ENCODE data around the gene GOLGA5. TPM values are rescaled to one million over a fixed set of nuclear protein-coding genes. Genes with fewer than 3 reads are reported as not detected.
A peak's percentile ranks its signal among the peaks of the same experiment; 100 is the strongest.

The GOLGA5 gene
- total and polyA plus RNA-seq, 11 donors, result 18.1 to 25.9 (median 22.9) TPM

- DNase-seq (no peak), ATAC-seq (peak; percentile 41 to 87 (median 80))
- intact Hi-C loops (cut with DNase I), result no loop called here
- Histone ChIP-seq H3K36me3 (peaks cover 0 to 21% (median 10%) of the 10 kb centered on the region in 9 donors), H3K9me3 (peaks cover 0 to 6% (median 0%) of the 10 kb centered on the region in 12 donors), H3K4me1 (peaks cover 0 to 20% (median 1%) of the 10 kb centered on the region in 12 donors), H3K27ac (peak overlapping the region in 1 of 12 donors; percentile 48), H3K4me3 (no peak overlapping the region), H3K27me3 (no peaks in the 10 kb centered on the region)
- TF ChIP-seq POLR2A (IDR thresholded peaks at IDR 0.05), result no peak
- no peak for TF ChIP-seq CTCF (IDR thresholded peaks at IDR 0.05)
- 48 to 59% (median 54%) methylated on average over 2 of the region's 2 CpGs for WGBS, 4 donors
Observed at GRCh38 chr14:92846162-92846897, 52.2 kb downstream of the GOLGA5 start.

- no peak overlapping the region for H3K27ac ChIP-seq
- intact Hi-C loops (cut with DNase I), result no loop called here
- 62 to 78% (median 70%) methylated on average over 6 of the region's 6 CpGs for WGBS, 4 donors
- H3K27me3 ChIP-seq, result no peaks in the 10 kb centered on the region
- H3K36me3 ChIP-seq, result peaks cover 0 to 11% (median 1%) of the 10 kb centered on the region in 9 donors
- no peak overlapping the region for H3K4me3 ChIP-seq
- peaks cover 0 to 6% (median 0%) of the 10 kb centered on the region in 12 donors for H3K9me3 ChIP-seq
- no peak for DNase-seq
- H3K4me1 ChIP-seq, result peaks cover 0 to 20% (median 1%) of the 10 kb centered on the region in 12 donors
- no peak for TF ChIP-seq POLR2A (IDR thresholded peaks at IDR 0.05)
- no peak for TF ChIP-seq CTCF (IDR thresholded peaks at IDR 0.05)
- no peak for ATAC-seq
Observed at GRCh38 chr14:92847278-92847677, 53.2 kb downstream of the GOLGA5 start.

GRCh38 chr14:92847749-92848148 is 53.6 kb downstream of the GOLGA5 start:
- ATAC-seq (no peak), DNase-seq (no peak)
- no peak for TF ChIP-seq POLR2A (IDR thresholded peaks at IDR 0.05)
- TF ChIP-seq CTCF (IDR thresholded peaks at IDR 0.05), result no peak
- intact Hi-C loops (cut with DNase I), result no loop called here
- H3K9me3 ChIP-seq, result peaks cover 0 to 6% (median 0%) of the 10 kb centered on the region in 12 donors
- H3K36me3 ChIP-seq, result peaks cover 0 to 6% (median 0%) of the 10 kb centered on the region in 9 donors
- H3K4me3 ChIP-seq, result no peak overlapping the region
- no peak overlapping the region for H3K27ac ChIP-seq
- WGBS, 4 donors, result 55 to 85% (median 73%) methylated on average over 2 of the region's 2 CpGs
- H3K4me1 ChIP-seq, result peaks cover 0 to 20% (median 1%) of the 10 kb centered on the region in 12 donors
- no peaks in the 10 kb centered on the region for H3K27me3 ChIP-seq

- intact Hi-C loops (cut with DNase I), result no loop called here
- peak in 1 of 4 donors; percentile 83 for ATAC-seq
Observed at GRCh38 chr14:92848887-92849286, 54.8 kb downstream of the GOLGA5 start.

More at GRCh38 chr14:92848887-92849286, 54.8 kb downstream of the GOLGA5 start:
- H3K36me3 ChIP-seq, result no peaks in the 10 kb centered on the region
- WGBS, 4 donors, result 42 to 62% (median 49%) methylated on average over 4 of the region's 4 CpGs
- DNase-seq, result no peak
- no peak overlapping the region for H3K27ac ChIP-seq
- peaks cover 0 to 7% (median 0%) of the 10 kb centered on the region in 12 donors for H3K9me3 ChIP-seq
- no peak overlapping the region for H3K4me3 ChIP-seq
- H3K27me3 ChIP-seq, result no peaks in the 10 kb centered on the region
- no peak for TF ChIP-seq CTCF (IDR thresholded peaks at IDR 0.05)
- TF ChIP-seq POLR2A (IDR thresholded peaks at IDR 0.05), result no peak
- peaks cover 0 to 20% (median 1%) of the 10 kb centered on the region in 12 donors for H3K4me1 ChIP-seq
